OCI-LY3 (cell line): ENCODE data around the gene ALDH1A3.

Source experiments
- CTCF ChIP-seq: fragments of 200-600, 300-600 bp; sonication (generic); IDR thresholded peaks from 2 replicates; pipeline ENCODE4 v1.5.1; 2014; ENCODE audit warnings: antibody characterized with exemption, low read length, low read depth
- EZH2phosphoT487 ChIP-seq: fragments of 200-600 bp; shearing (Covaris generic); IDR thresholded peaks from 2 replicates; pipeline ENCODE4 v1.6.1; 2018; ENCODE audit warnings: antibody characterized with exemption, mixed run types, low read depth

GRCh38 chr15:100926258-100926657 is 46.6 kb downstream of the ALDH1A3 start:
- TF ChIP-seq CTCF (no peak), EZH2phosphoT487 (no peak)
